Measurements from ENCODE around the gene ARHGAP10. TPM values are rescaled to one million over a fixed set of nuclear protein-coding genes. Genes with fewer than 3 reads are reported as not detected.

Gene ARHGAP10
- polyA plus RNA-seq, 3 donors, result 9.0 to 33.5 (median 22.7) TPM

DNA sequence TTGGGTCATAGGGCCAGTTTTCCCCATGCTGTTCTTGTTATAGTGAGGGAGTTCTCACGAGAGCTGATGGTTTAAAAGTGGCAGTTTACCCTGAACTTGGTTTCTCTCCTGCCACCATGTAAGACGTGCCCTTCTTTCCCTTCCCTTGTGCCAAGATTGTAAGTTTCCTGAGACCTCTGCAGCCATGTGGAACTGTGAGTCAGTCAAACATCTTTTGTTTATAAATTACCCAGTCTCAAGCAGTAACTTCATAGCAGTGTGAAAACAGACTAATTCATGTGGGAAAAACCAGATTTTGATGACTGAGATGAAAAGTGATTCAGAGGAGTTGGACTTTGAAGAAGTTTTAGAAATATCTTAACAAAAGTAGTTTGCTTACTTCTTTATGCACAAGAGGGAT lies 101.4 kb downstream of the ARHGAP10 start:
- 84 to 90% (median 90%) methylated on average over 2 of the region's 2 CpGs for WGBS, 3 donors
- H3K27ac ChIP-seq (ENCODE audit: low read depth, low read length), result no peak overlapping the region

GRCh38 chr4:147833741-147834140 lies 101.9 kb downstream of the ARHGAP10 start:
- no peak overlapping the region for H3K27ac ChIP-seq (ENCODE audit: low read depth, low read length)
- WGBS, 3 donors, result 86 to 93% (median 88%) methylated on average over 2 of the region's 2 CpGs

GRCh38 chr4:147834480-147834879 lies 102.6 kb downstream of the ARHGAP10 start:
- 87 to 97% (median 91%) methylated on average over 2 to 3 of the region's 3 CpGs for WGBS, 3 donors

GRCh38 chr4:147836807-147837206 lies 104.9 kb downstream of the ARHGAP10 start:
- 73 to 94% (median 78%) methylated on average over 6 of the region's 6 CpGs for WGBS, 3 donors
- H3K27ac ChIP-seq (ENCODE audit: low read depth, low read length), result no peak overlapping the region

More at GRCh38 chr4:147834480-147834879, 102.6 kb downstream of the ARHGAP10 start:
- no peak overlapping the region for H3K27ac ChIP-seq (ENCODE audit: low read depth, low read length)

DNA sequence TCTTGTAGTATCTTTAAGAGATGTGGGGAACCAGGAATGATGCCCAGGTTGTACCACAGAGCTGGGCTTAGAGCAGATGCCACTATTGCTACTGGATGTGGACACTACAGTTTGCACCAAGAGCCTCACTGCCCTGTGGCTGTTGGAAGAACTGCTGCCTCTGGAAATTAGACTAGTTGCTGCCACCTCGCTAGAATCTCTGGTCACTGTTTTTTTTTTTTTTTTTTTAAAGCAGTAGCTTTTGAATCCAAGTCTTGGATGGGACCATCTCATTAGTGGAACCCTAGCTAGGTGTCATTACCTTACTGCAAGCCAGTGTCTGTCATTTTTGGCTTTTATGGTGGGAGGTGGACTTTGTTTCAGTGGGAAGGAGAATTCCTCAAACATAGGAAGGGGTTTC lies 105.5 kb downstream of the ARHGAP10 start:
- H3K27ac ChIP-seq (ENCODE audit: low read depth, low read length), result no peak overlapping the region
- 63 to 85% (median 80%) methylated on average over 1 of the region's 1 CpG for whole genome bisulfite sequencing, 3 donors

DNA sequence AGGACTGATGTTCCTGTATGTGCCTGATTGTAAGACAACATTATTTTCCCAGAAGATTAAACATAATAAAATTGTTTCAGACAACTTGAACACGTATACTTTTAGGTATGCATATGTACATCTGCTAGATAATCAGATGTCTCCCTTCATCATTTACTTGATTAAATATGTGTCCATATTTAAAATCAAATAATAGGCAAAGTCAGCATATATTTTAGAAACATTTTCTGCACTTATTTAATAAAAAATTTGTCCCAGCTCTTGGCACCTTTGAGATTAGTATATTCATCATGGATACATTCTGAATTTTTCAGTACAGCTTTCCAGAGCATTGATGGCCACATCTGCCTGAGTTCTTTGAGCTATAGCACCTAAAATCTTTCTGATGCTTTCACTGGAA lies 106.0 kb downstream of the ARHGAP10 start:
- WGBS, 3 donors, result 85 to 100% (median 96%) methylated on average over 1 of the region's 1 CpG
- H3K27ac ChIP-seq (ENCODE audit: low read depth, low read length), result no peak overlapping the region

DNA sequence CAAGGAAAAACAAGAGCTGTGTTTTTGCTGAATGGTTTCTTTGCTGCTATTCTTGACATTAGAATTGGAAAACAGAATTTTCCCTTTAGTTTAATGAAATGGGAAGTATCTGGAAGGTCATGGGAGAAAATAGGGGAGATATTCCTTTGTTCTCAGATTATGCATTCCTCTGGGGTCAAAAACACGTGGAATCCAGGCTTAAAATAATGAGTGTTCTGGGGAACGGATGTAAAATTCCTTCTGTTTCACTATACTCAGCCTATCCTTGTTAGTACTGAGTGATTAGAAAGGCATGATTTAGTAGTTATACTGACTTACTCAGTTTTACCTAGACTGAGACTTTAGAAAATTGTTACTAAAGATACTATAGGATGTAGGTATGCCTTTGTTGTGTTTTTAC lies 107.3 kb downstream of the ARHGAP10 start:
- H3K27ac ChIP-seq (ENCODE audit: low read depth, low read length), result no peak overlapping the region
- 74 to 84% (median 78%) methylated on average over 2 of the region's 2 CpGs for WGBS, 3 donors

DNA sequence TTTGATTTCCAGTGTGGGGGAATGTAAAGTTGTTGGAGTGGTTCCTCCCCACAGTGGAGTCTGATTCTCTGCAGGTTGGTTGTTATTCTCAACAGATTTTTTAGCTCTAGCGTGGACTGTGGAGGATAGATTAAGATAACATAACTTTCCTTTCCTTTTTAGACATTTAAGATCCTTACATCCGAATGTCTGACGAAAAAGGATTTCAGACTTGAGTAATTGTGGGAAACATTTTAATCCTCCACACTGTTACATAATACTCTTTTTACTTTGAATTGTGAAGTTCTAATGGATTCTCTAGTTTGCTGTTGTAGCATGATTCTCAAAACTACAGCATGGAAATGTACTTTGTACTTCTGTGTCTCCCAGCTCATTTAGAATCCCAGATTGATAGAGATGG lies 107.8 kb downstream of the ARHGAP10 start:
- 69 to 97% (median 76%) methylated on average over 3 of the region's 3 CpGs for WGBS, 3 donors
- H3K27ac ChIP-seq (ENCODE audit: low read depth, low read length), result no peak overlapping the region

GRCh38 chr4:147840838-147841738 lies 109.2 kb downstream of the ARHGAP10 start:
- 54 to 84% (median 65%) methylated on average over 4 of the region's 4 CpGs for WGBS, 3 donors
- no peak overlapping the region for H3K27ac ChIP-seq (ENCODE audit: low read depth, low read length)

DNA sequence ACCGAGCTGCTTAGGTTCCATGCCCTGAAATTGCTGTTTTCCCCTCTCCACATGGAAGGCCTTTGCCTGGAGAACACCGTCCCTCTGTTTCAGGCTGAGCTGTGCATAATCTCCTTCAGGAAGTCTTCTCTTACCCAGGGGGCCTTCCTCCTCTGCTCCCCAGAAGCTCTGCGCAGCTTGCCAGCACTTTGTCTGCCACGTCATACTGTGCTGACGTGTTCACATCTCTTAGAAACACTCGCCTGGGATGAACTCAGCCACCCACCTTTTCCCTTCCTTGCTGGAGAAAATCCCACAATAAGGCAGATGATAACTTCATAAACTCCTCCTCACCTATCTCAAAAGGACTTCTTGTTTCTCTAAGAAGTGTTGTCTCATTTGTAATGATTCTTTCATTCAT lies 110.7 kb downstream of the ARHGAP10 start:
- WGBS, 3 donors, result 74 to 94% (median 74%) methylated on average over 6 of the region's 6 CpGs
- no peak overlapping the region for H3K27ac ChIP-seq (ENCODE audit: low read depth, low read length)

- WGBS, 3 donors, result 72 to 80% (median 77%) methylated on average over 5 of the region's 5 CpGs
- H3K27ac ChIP-seq (ENCODE audit: low read depth, low read length), result no peak overlapping the region
Measured at GRCh38 chr4:147843162-147843561, 111.3 kb downstream of the ARHGAP10 start.

DNA sequence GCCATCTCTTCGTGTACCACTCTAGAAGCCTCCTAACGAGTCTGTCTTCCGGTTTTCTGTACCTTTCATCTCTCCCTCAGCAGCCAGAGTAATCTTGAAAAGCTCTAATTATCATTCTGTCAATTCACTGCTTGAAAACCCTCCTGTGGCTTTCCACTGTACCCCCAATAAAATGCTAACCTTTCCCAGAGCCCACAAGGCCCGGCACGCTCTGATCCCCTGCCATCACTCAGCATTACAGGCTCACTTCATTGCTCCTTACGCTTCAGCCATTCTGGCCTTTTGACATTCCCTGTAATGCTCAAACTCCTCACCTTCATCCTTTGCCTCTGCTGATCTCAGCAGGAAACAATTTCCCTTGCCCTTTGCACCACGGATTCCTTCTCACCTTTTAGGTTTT lies 112.9 kb downstream of the ARHGAP10 start:
- no peak overlapping the region for H3K27ac ChIP-seq (ENCODE audit: low read depth, low read length)
- WGBS, 3 donors, result 87 to 95% (median 93%) methylated on average over 7 of the region's 7 CpGs

DNA sequence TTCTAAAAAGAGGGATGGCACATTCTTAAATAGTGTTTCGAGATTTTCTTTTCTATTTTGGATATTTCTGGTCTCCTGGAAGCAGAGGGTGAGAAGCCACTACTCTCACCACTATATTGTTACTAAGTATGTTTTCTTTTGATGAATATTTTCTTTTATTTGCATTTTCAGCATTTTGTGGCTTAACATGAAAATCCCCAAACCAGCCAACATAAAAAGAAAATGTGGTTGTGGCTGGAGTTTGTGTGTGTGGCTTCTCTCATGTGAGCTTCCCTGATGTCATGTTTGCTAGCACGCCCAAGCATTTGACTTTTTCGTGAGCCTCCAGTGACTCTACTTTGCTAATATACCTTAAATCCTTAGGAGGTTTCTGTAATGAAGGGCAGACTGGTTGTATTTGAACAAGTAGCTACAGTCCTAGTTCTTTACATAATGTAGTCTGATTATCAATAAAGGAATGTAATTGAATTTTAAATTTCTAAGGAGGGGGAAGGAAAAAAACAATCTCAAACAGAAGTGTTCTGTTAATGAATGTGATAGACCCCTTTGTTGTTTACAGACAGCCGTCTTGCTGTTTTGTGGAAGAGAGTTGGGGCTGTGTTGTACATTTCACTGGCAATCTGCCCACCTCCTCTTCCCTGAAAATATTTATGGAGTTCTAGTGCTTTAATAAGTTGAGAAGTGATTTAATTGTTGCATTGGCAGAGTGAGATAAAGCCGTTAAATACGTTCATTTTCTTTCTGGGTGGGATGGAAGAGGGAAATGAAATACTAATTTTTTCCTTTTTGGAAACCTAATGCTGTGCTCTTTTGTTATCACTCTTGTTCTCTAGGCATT lies 114.6 kb downstream of the ARHGAP10 start:
- 66 to 77% (median 67%) methylated on average over 6 of the region's 6 CpGs for WGBS, 3 donors
- no peak overlapping the region for H3K27ac ChIP-seq (ENCODE audit: low read depth, low read length)

GRCh38 chr4:147847751-147848590 lies 116.1 kb downstream of the ARHGAP10 start:
- H3K27ac ChIP-seq (ENCODE audit: low read depth, low read length), result no peak overlapping the region
- 63 to 82% (median 75%) methylated on average over 8 of the region's 8 CpGs for WGBS, 3 donors

- no peak overlapping the region for H3K27ac ChIP-seq (ENCODE audit: low read depth, low read length)
- WGBS, 3 donors, result 85 to 97% (median 88%) methylated on average over 2 of the region's 2 CpGs
Measured at GRCh38 chr4:147848634-147849033, 116.7 kb downstream of the ARHGAP10 start.

DNA sequence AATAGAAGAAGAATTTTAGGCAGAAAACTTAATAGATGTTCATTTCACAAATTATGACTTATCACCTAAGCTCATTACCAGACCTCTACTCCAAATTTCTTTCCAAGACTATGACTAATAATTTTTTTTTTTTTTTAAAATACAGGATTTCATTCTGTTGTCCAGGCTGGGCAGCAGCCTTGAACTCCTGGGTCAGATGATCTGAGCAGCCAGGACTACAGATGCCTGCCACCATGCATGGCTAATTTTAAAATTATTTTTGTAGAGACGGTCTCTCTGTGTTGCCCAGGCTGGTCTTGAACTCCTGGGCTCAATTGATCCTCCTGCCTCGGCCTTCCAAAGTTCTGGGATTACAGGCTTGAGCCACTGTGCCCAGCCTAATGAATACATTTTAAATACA lies 119.2 kb downstream of the ARHGAP10 start:
- 94 to 98% (median 95%) methylated on average over 2 of the region's 2 CpGs for WGBS, 3 donors
- H3K27ac ChIP-seq (ENCODE audit: low read depth, low read length), result no peak overlapping the region

- WGBS, 3 donors, result 58 to 87% (median 69%) methylated on average over 2 of the region's 2 CpGs
- H3K27ac ChIP-seq (ENCODE audit: low read depth, low read length), result no peak overlapping the region
Measured at GRCh38 chr4:147853706-147854105, 121.8 kb downstream of the ARHGAP10 start.

DNA sequence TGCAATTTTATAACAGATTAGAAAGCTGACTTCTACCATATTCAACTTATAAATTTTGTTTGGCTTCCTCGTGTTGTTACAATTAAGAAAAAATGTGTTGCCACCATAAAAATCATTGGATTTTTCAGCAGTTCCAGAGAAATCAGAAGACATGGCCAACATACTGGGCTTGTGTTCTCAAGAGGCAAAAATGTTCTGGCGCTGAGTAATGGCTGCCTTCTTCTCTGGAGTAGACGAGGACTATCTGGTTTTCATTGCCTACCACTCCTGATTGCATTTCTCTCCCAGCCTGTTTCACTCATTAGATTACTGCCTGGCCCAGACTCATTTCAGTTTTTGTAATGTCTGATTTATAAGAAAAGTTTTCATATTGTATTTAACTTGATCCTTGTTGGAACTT lies 122.3 kb downstream of the ARHGAP10 start:
- H3K27ac ChIP-seq (ENCODE audit: low read depth, low read length), result no peak overlapping the region
- 73 to 84% (median 78%) methylated on average over 3 of the region's 3 CpGs for WGBS, 3 donors
